Panc1 (cell line): ENCODE data around the gene ROBO4. TPM values are rescaled to one million over a fixed set of nuclear protein-coding genes. Genes with fewer than 3 reads are reported as not detected.

Experiments
- ATAC-seq: fragments of 200-7000 bp; cut with Tn5 transposase; 2 replicates; pipeline ENCODE4 v1.9.1; 2020; ENCODE audit warnings: mild to moderate bottlenecking, moderate library complexity
- BruUV-seq: library from RNA; stranded (reverse); fragments of 400-500 nt; replicated peaks from 2 replicates; lab custom pipeline; 2021; lab: Mats Ljungman, UMichigan
- CTCF ChIA-PET: fragments of 300-600 bp; sonication (Branson Sonifier 250); formaldehyde crosslinking; loops from one replicate; lab custom pipeline; 2022; ENCODE audit warnings: antibody characterized with exemption; lab: Charles Lee
- POLR2A ChIA-PET: fragments of 300-600 bp; sonication (Branson Sonifier 250); formaldehyde crosslinking; loops from one replicate; lab custom pipeline; 2022; ENCODE audit warnings: antibody characterized with exemption; lab: Charles Lee
- DNase-seq: peaks from one replicate; pipeline ENCODE4 v3.0.0-alpha.2; 2010; ENCODE audit warnings: low read depth, low spot score
- H3K27ac ChIP-seq: 2 replicates; pipeline ENCODE4 v1.5.1; 2011; ENCODE audit warnings: mild to moderate bottlenecking, low read length, inconsistent platforms
- H3K27me3 ChIP-seq: fragments of 200-500 bp; sonication (Bioruptor generic); 2 replicates; pipeline ENCODE4 v1.6.0; 2014; ENCODE audit warnings: low read length, inconsistent platforms; ENCODE audit not compliant: control insufficient read depth, insufficient read depth
- H3K36me3 ChIP-seq: fragments of 200-500 bp; sonication (Bioruptor generic); 2 replicates; pipeline ENCODE4 v1.5.1; 2014; ENCODE audit warnings: inconsistent platforms, mild to moderate bottlenecking, low read length, moderate library complexity; ENCODE audit not compliant: control insufficient read depth, insufficient read depth
- H3K4me1 ChIP-seq: 2 replicates; pipeline ENCODE4 v1.5.1; 2011; ENCODE audit warnings: inconsistent platforms, mild to moderate bottlenecking, low read length, moderate library complexity; ENCODE audit not compliant: control insufficient read depth, insufficient read depth
- H3K4me3 ChIP-seq, 2 experiments: 2 replicates each; pipeline ENCODE4 v1.5.1; 2011 to 2012; ENCODE audit warnings: low read depth in 2 of 2, low read length in 2 of 2, mild to moderate bottlenecking in 2 of 2, inconsistent platforms in 1 of 2, moderate library complexity in 1 of 2
- H3K9me3 ChIP-seq: fragments of 200-500 bp; sonication (Bioruptor generic); 2 replicates; pipeline ENCODE4 v1.5.1; 2014; ENCODE audit warnings: low read depth, mild to moderate bottlenecking, inconsistent platforms, low read length, moderate library complexity; ENCODE audit not compliant: control insufficient read depth, insufficient read depth
- CTCF ChIP-seq: fragments of 450-650 bp; IDR thresholded peaks from 2 replicates; pipeline ENCODE4 v1.5.1; 2017; ENCODE audit warnings: mild to moderate bottlenecking
- POLR2AphosphoS5 ChIP-seq: IDR thresholded peaks from 2 replicates; pipeline ENCODE4 v1.6.1; 2012; ENCODE audit warnings: mild to moderate bottlenecking, low read depth, low read length, moderate library complexity
- REST ChIP-seq, 2 experiments: IDR thresholded peaks; 2 replicates each; pipeline ENCODE4 v1.6.1; 2011 to 2012; ENCODE audit warnings: low read depth in 2 of 2, control low read depth in 1 of 2, low read length in 1 of 2, mild to moderate bottlenecking in 1 of 2, moderate library complexity in 1 of 2; ENCODE audit not compliant: insufficient read depth in 1 of 2
- SIN3A ChIP-seq: IDR thresholded peaks from 2 replicates; pipeline ENCODE4 v1.6.1; 2012; ENCODE audit warnings: low read depth, mild to moderate bottlenecking, low read length, moderate library complexity, borderline replicate concordance; ENCODE audit not compliant: insufficient read depth
- TCF7L2 ChIP-seq: IDR thresholded peaks from 2 replicates; pipeline ENCODE4 v1.6.1; 2011; ENCODE audit warnings: mild to moderate bottlenecking, low read depth, low read length, inconsistent platforms
- in situ Hi-C: cut with HindIII; loops from 2 replicates; pipeline ENCODE4 v1.10.0; 2016; ENCODE audit warnings: low sequenced_read_pairs, low pct_unique_long_range_greater_than_20kb
- intact Hi-C: fragments of 100-400 bp; cut with micrococcal nuclease; formaldehyde crosslinking; loops from one replicate; pipeline ENCODE4 v1.10.0; 2022; ENCODE audit not compliant: unreplicated experiment
- total RNA-seq: library from RNA; stranded (reverse); gene quantifications from one replicate; pipeline ENCODE4 v1.2.1, GENCODE V29; 2021; ENCODE audit not compliant: unreplicated experiment

ROBO4 gene
- total RNA-seq, 1 experiment from 2014 or later = 0.26 TPM

- BruUV-seq = no TSS peak
- Histone ChIP-seq H3K4me3 (no peak overlapping the region), H3K27me3 (no peaks in the 10 kb centered on the region; the same call in 1 of the 2 replicates), H3K36me3 (no peaks in the 10 kb centered on the region), H3K4me1 (no peaks in the 10 kb centered on the region), H3K9me3 (no peaks in the 10 kb centered on the region), H3K27ac (no peak overlapping the region)
- ATAC-seq (0 out of 2 replicates have a peak, but pooled peaks have one; percentile 34), DNase-seq (no peak)
- TF ChIP-seq CTCF = no peak
- TF ChIP-seq POLR2AphosphoS5 = no peak
- TF ChIP-seq SIN3A = no peak
- TF ChIP-seq REST (IDR thresholded peaks at IDR 0.05; ENCODE audit: insufficient read depth in 1 of 2, low read depth in 2 of 2, low read length in 1 of 2) = no peak
- intact Hi-C loops = no loop called here
- ChIA-PET POLR2A (interaction anchor here (0.6 kb wide), 1 partner anchor 124 kb away, joined by 4 read pairs; no protein-coding TSS in a partner anchor), CTCF (interaction anchor here (0.6 kb wide), 1 partner anchor 139 kb away, joined by 6 read pairs; no protein-coding TSS in a partner anchor)
- in situ Hi-C loops = no loop called here
These were observed 23.4 kb upstream of the ROBO4 start for GRCh38 chr11:124920870-124921609.

GRCh38 chr11:124920356-124920755, 22.7 kb upstream of the ROBO4 start:
- ATAC-seq (no peak), DNase-seq (no peak)
- no TSS peak for BruUV-seq
- H3K4me3 ChIP-seq = no peak overlapping the region
- intact Hi-C loops = no loop called here
- ChIA-PET CTCF (interaction anchor here (0.6 kb wide), 1 partner anchor 138 kb away, joined by 6 read pairs; no protein-coding TSS in a partner anchor), POLR2A (no interaction called here)
- H3K36me3 ChIP-seq = no peaks in the 10 kb centered on the region
- no peak overlapping the region for H3K27ac ChIP-seq
- no peaks in the 10 kb centered on the region; the same call in 1 of the 2 replicates for H3K27me3 ChIP-seq
- no peaks in the 10 kb centered on the region for H3K9me3 ChIP-seq
- in situ Hi-C loops = no loop called here
- no peaks in the 10 kb centered on the region for H3K4me1 ChIP-seq
- TF ChIP-seq POLR2AphosphoS5 = no peak
- no peak for TF ChIP-seq TCF7L2
- TF ChIP-seq REST (IDR thresholded peaks at IDR 0.05; ENCODE audit: insufficient read depth in 1 of 2, low read depth in 2 of 2, low read length in 1 of 2) = no peak
- TF ChIP-seq CTCF = no peak
- no peak for TF ChIP-seq SIN3A
